Measurements from ENCODE around the gene SPATS2L.

Gene SPATS2L

GRCh38 chr2:200349868-200350267 lies 43.4 kb downstream of the SPATS2L start:
- Histone ChIP-seq H3K36me3 (ENCODE audit: insufficient read depth, low read length) (no peaks in the 10 kb centered on the region), H3F3A (ENCODE audit: low read depth) (no peaks in the 10 kb centered on the region), H3K9ac (ENCODE audit: low read depth, low read length, poor library complexity, severe bottlenecking) (no peak overlapping the region), H3K4me2 (ENCODE audit: low read depth, low read length, poor library complexity, severe bottlenecking) (no peak overlapping the region), H3K27me3 (ENCODE audit: insufficient read depth, low read length, poor library complexity, severe bottlenecking) (no peaks in the 10 kb centered on the region), H4K20me1 (ENCODE audit: insufficient read depth, low read length, poor library complexity, severe bottlenecking) (no peaks in the 10 kb centered on the region), H3K9me2 (replicated peaks; ENCODE audit: low read depth, low read length) (no peaks in the 10 kb centered on the region), H2AFZ (ENCODE audit: low read length) (no peak overlapping the region), H3K4me3 (ENCODE audit: low read length, poor library complexity, severe bottlenecking) (no peak overlapping the region), H3K79me2 (ENCODE audit: insufficient read depth, low read length) (no peaks in the 10 kb centered on the region), H3K9me3 (ENCODE audit: insufficient read depth, low read depth, low read length) (no peaks in the 10 kb centered on the region), H3K4me1 (ENCODE audit: insufficient read depth, low read length, poor library complexity, severe bottlenecking) (no peaks in the 10 kb centered on the region)
- TF ChIP-seq, protein P1, sequence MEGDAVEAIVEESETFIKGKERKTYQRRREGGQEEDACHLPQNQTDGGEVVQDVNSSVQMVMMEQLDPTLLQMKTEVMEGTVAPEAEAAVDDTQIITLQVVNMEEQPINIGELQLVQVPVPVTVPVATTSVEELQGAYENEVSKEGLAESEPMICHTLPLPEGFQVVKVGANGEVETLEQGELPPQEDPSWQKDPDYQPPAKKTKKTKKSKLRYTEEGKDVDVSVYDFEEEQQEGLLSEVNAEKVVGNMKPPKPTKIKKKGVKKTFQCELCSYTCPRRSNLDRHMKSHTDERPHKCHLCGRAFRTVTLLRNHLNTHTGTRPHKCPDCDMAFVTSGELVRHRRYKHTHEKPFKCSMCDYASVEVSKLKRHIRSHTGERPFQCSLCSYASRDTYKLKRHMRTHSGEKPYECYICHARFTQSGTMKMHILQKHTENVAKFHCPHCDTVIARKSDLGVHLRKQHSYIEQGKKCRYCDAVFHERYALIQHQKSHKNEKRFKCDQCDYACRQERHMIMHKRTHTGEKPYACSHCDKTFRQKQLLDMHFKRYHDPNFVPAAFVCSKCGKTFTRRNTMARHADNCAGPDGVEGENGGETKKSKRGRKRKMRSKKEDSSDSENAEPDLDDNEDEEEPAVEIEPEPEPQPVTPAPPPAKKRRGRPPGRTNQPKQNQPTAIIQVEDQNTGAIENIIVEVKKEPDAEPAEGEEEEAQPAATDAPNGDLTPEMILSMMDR (conservative IDR thresholded peaks at IDR 0.05; ENCODE audit: low read length), result no peak
- no peak for TF ChIP-seq EZH2phosphoT487 (IDR thresholded peaks at IDR 0.05; ENCODE audit: borderline replicate concordance)

DNA sequence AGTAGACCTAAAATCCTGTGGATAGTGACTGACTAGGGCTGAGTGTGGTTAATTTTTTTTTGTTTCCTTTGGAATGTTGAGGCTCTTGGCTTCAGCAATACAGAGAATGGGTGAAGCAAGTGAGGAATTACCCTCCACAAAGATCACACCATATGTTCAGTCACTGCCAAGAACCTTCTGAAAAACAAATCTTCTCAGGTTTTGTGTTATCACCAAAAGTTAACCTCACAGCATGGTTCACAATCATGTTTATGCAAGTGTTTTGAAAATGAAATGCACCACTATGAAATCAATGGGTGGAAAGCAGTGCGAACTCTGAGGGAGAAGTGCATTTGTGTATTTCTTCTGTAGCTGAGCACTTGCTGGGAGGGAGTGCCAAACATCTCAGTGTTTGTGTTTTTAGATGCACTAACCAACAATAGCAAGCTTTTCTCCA lies 44.4 kb downstream of the SPATS2L start:
- no peak overlapping the region for H3K9ac ChIP-seq (ENCODE audit: low read depth, low read length, poor library complexity, severe bottlenecking)
- H3K36me3 ChIP-seq (ENCODE audit: insufficient read depth, low read length), result no peaks in the 10 kb centered on the region
- H3K9me2 ChIP-seq (replicated peaks; ENCODE audit: low read depth, low read length), result no peaks in the 10 kb centered on the region
- no peaks in the 10 kb centered on the region for H3K27me3 ChIP-seq (ENCODE audit: insufficient read depth, low read length, poor library complexity, severe bottlenecking)
- H3K4me2 ChIP-seq (ENCODE audit: low read depth, low read length, poor library complexity, severe bottlenecking), result no peak overlapping the region
- no peak overlapping the region for H2AFZ ChIP-seq (ENCODE audit: low read length)
- H3K79me2 ChIP-seq (ENCODE audit: insufficient read depth, low read length), result no peaks in the 10 kb centered on the region
- TF ChIP-seq EZH2phosphoT487 (IDR thresholded peaks at IDR 0.05; ENCODE audit: borderline replicate concordance), result no peak
- TF ChIP-seq, protein P1 (conservative IDR thresholded peaks at IDR 0.05; ENCODE audit: low read length), result no peak
- H3K4me3 ChIP-seq (ENCODE audit: low read length, poor library complexity, severe bottlenecking), result no peak overlapping the region
- no peaks in the 10 kb centered on the region for H3F3A ChIP-seq (ENCODE audit: low read depth)
- H3K4me1 ChIP-seq (ENCODE audit: insufficient read depth, low read length, poor library complexity, severe bottlenecking), result no peaks in the 10 kb centered on the region
- no peaks in the 10 kb centered on the region for H3K9me3 ChIP-seq (ENCODE audit: insufficient read depth, low read depth, low read length)
- no peaks in the 10 kb centered on the region for H4K20me1 ChIP-seq (ENCODE audit: insufficient read depth, low read length, poor library complexity, severe bottlenecking)

GRCh38 chr2:200351815-200352214 lies 45.3 kb downstream of the SPATS2L start:
- Histone ChIP-seq H3K4me1 (ENCODE audit: insufficient read depth, low read length, poor library complexity, severe bottlenecking) (no peaks in the 10 kb centered on the region), H3F3A (ENCODE audit: low read depth) (no peaks in the 10 kb centered on the region), H3K9me2 (replicated peaks; ENCODE audit: low read depth, low read length) (no peaks in the 10 kb centered on the region), H4K20me1 (ENCODE audit: insufficient read depth, low read length, poor library complexity, severe bottlenecking) (no peaks in the 10 kb centered on the region), H3K9me3 (ENCODE audit: insufficient read depth, low read depth, low read length) (no peaks in the 10 kb centered on the region), H3K4me2 (ENCODE audit: low read depth, low read length, poor library complexity, severe bottlenecking) (no peak overlapping the region), H3K4me3 (ENCODE audit: low read length, poor library complexity, severe bottlenecking) (no peak overlapping the region), H3K79me2 (ENCODE audit: insufficient read depth, low read length) (no peaks in the 10 kb centered on the region), H3K36me3 (ENCODE audit: insufficient read depth, low read length) (no peaks in the 10 kb centered on the region), H3K9ac (ENCODE audit: low read depth, low read length, poor library complexity, severe bottlenecking) (no peak overlapping the region), H3K27me3 (ENCODE audit: insufficient read depth, low read length, poor library complexity, severe bottlenecking) (no peaks in the 10 kb centered on the region), H2AFZ (ENCODE audit: low read length) (no peak overlapping the region)
- TF ChIP-seq EZH2phosphoT487 (IDR thresholded peaks at IDR 0.05; ENCODE audit: borderline replicate concordance), result no peak
- TF ChIP-seq, protein P1 (conservative IDR thresholded peaks at IDR 0.05; ENCODE audit: low read length), result no peak

Data from Loucy (cell line).